Measurements from ENCODE around the gene NEK7.
"Not testable (repeated sequence)": the region's sequence is repeated elsewhere in the genome, so short reads cannot be mapped to it uniquely, and the experiment has no call there.

Gene NEK7

DNA sequence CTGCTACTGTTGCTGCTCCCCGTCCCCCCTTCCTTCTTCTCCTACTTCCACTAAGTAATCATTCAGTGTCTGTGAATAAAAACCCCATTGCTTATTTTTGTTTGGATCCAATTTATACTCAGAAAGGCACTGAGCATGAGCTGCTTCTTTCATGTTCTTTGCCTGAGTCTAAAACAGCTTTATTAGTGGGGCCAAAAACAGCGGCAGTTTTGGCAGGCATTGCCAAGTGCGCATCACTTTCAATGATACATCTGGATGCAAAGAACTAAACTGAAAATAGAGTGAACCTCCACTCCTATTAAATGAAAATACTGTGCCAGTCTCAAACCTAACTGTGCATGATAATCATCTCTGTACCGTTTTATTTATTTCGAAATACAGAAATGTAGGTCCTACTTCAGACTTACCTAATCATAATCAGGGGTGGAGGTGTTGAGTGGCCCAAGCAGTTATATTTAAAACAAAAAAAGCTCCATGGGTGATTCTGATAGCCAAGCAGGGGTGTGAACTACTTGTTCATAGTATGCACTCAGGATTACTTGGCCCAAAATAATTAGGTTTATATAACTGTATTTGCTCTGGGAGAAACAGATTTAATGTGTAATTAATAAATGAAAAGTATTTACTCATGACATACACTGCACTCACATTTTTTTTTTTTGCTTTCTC is 48.4 kb downstream of the NEK7 start:
- no peak for ATAC-seq
- DNase-seq = no peak

DNA sequence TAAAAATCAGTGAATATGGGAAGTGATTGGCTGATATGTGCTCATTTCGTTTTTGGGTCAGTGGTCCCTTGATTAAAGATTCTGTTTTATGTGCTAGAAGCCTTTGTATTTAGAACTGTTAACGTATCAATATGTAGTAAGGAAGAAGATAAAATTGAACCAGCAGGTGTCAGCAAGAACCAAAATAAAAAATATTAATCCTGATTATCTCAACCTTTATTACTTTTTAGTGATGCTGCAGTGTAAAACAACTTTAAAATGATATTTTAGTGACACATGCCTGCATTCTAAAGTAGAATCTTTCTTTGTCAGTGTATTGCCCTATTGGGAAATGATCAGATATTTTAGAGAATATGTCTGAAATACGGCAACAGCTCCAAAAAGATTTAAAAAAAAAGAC is 49.5 kb downstream of the NEK7 start:
- ATAC-seq (no peak), DNase-seq (no peak)

DNA sequence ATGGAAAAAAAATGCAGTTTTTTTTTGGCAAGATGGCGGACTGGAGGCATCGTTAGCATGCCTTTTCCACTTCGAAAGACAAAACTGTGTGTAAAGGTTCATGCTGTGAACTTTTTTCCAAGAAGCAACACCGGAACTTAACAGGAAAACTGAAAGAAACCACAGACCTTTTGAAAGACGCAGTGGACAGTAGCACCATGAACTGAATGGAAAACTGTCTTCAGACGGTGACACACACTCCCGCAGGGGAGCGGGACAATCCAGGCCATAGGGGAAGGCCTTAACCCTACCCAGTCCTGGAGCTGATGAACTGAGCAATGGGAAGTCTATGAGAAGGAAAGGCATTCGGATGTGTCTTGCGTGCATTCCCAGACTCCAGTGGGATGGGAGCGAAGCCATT is 54.9 kb downstream of the NEK7 start:
- ATAC-seq (no peak), DNase-seq (no peak)

DNA sequence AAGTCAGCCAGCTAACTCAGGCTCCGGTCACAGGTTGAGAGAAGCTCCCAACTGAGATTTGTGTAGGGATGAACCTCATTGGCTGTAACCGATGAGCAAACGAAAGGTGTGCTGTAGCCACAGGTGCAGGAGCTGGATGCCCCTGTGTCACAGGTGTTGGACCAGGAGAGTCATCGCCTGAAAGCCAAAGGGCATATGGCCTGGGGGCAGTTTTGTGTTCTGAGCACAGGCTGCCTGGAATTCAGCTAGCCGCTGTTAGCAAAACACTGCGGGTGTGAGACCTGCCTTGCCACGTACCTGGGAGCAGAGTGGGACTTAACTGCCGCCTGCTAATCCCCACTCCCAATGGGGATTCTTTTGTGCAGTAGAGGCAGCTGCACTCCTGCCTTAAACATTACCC is 55.3 kb downstream of the NEK7 start:
- DNase-seq (no peak), ATAC-seq (no peak)

DNA sequence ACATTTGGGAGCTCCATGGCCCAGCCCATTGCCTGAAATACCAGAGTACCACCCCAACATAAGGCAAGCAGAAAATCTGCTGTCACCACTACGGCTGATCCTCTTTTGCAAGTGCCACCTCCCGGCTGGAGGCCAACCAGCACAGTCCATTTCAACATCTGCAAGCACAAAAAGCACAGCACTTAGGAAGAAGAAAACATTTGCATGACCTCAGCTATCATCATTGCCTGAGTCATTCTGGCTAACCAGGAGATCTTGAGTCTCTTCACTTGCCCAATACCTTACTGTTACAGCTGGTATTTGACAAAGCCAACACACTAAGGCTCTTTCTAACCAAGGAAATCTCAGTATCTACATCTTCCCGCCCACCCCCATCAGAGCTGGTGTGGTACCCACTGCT is 55.9 kb downstream of the NEK7 start:
- ATAC-seq = peak; percentile 52
- no peak for DNase-seq

DNA sequence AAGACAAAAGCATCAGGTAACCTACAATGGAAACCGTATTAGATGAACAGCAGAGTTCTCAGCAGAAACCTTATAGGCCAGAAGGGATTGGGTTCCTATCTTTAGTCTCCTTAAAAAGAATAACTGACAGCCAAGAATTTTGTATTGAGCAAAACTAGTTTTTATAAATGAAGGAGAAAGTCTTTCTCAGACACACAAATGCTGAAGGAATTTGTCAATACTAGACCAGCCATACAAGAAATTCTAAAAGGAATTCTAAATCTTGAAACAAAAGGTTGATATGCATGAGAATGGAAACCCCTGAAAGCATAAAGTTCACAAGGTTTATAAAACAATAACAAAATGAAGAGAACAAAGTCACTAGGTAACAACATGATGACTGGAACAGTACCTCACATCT is 58.1 kb downstream of the NEK7 start:
- DNase-seq = no peak
- no peak for ATAC-seq

DNA sequence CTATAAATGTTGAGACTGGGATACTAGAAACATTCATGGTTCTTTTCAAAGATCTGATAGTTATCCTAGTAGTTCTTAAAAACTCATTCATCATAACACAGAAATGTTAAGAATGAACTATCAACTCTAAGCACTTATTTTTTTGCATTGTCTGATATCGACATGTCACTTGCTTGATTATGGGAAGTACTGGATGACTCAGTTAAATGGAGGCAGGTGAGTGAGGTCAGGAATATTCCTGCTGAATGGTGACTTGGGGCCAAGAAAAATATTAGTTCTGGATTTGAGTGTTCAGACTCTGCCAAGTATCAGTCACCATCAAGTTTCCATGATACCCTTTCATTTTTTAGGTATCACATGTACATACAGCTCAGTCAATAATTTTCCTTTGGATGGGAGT is 63.6 kb downstream of the NEK7 start:
- no peak for ATAC-seq

DNA sequence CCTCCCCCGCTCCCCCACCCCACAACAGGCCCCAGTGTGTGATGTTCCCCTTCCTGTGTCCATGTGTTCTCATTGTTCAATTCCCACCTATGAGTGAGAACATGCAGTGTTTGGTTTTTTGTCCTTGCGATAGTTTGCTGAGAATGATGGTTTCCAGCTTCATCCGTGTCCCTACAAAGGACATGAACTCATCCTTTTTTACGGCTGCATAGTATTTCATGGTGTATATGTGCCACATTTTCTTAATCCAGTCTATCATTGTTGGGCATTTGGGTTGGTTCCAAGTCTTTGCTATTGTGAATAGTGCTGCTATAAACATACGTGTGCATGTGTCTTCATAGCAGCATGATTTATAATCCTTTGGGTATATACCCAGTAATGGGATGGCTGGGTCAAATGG is 70.2 kb downstream of the NEK7 start:
- not testable (repeated sequence) for DNase-seq, ATAC-seq

More for the DNA sequence above, 63.6 kb downstream of the NEK7 start:
- DNase-seq = no peak

DNA sequence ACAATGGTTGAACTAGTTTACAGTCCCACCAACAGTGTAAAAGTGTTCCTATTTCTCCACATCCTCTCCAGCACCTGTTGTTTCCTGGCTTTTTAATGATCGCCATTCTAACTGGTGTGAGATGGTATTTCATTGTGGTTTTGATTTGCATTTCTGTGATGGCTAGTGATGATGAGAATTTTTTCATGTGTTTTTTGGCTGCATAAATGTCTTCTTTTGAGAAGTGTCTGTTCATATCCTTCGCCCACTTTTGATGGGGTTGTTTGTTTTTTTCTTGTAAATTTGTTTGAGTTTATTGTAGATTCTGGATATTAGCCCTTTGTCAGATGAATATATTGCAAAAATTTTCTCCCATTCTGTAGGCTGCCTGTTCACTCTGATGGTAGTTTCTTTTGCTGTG is 70.7 kb downstream of the NEK7 start:
- not testable (repeated sequence) for DNase-seq, ATAC-seq

DNA sequence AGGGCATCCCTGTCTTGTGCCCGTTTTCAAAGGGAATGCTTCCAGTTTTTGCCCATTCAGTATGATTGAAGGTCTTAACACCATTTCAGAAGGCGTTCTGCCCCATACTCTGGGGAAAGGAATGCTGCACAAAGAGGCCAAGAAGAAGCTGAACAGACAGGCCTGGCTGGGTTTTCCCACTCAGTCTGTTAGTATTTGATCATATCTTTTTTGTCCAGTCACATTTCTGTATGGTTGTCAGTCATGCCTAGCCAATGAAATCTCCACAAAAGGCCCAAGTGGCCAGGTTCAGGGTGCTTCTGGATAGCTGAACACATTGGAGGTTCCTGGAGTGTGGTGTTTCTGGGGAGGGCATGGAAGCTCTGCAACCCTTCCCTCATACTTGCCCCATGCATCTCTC is 72.1 kb downstream of the NEK7 start:
- no peak for ATAC-seq

DNA sequence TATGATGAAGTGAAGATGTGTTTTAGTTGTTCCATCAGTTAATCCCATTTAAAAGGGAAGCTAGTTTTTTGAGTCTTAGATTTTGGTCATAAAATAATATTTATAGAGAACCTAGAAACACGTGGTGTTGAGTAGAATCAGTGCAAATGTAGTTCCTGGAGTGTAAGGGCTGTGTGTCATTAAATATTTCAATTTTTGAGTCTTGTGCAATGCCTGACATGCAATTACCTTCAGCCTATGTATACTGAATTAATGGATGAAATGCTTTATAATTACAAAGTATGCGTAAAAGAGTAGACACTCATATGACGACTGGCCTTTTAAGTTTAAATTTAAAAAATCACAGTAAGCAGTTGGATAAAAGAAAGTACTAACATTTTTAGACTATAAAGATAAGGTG is 75.0 kb downstream of the NEK7 start:
- no peak for ATAC-seq
- DNase-seq = no peak

More for the DNA sequence above, 72.1 kb downstream of the NEK7 start:
- DNase-seq = no peak

DNA sequence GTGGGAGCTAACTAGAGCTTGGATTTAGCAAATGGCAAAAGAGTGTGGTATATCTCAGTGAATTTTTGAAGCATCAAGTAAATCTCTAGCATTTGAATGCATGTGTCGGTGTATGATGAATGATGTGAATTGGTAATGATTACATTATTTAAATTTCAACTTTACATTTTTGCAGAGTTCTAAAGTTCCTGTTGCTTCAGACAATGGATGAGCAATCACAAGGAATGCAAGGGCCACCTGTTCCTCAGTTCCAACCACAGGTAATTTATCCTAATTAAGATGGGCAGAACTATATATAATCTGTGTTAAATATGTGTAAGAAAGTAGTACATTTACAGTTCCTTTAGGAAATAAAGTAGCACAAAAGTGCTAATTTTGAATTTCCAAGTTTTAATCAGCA is 75.6 kb downstream of the NEK7 start:
- ATAC-seq (no peak), DNase-seq (no peak)

DNA sequence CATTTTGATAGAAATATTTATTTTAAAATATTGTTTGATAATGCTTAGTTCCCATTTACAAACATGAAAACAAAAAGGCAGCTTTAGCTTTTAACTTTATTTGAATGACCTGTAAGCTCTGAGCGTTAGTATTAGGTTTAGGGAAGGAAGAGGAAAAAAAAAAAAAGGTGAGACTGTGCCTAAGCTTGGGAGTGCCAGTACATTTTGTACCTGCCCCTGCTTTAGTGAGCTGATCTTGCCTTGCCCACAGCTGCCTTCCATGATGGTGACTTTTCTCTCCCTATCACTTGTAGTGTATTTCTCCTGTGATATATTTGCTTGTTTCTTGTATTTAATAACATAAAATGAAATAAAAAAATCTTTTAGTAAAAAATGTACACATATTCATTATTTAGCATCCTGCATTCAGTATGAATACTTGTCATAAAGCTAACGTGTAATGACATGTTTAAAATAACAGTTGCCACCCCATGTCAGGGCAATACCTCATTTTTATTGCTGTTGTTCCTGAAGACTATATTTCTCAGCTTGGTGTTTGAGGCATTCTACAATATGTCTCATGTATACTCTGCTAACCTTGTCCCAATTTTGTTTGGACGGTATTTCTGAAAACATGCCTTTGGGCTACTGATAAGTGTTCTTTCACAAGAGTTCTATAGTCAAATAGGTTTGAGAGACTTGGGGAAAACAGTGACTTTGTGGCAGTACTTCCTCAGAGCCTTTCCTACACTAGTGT is 76.3 kb downstream of the NEK7 start:
- no peak for DNase-seq
- ATAC-seq = no peak

DNA sequence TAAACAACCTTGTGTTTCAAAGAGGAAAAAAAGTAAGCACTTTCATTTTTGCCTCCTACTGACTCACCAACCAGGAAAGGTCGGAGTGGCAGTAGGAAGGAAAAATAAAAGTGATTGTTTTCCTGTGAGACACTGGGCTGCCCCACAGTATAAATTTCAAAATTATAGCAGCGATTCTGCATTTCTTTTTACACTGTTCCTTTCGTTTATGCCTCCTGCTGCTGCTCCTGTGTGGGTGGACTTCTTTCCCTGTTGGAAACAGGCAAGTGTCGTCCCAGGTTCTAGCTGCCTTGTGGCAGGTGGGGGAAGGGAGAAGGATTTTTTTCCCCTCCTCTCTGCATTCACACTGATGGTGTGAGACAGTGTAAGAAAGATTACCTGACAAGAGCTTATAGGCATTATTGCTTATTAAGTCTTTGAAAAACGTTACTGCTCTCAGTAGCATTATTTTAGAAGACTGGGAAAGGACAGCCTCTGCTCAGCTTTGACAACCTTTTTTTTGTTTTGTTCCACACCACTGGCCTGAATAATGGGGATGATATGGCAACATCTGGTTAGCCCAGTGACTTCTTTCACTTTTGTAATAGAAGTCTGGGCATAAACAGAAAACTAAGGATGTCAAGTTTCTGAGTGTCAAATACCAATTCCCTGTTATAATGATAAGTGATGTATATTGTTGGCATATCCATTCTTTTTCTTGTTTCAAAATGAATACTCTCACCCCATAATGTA is 77.9 kb downstream of the NEK7 start:
- ATAC-seq (peak; percentile 81), DNase-seq (no peak)

DNA sequence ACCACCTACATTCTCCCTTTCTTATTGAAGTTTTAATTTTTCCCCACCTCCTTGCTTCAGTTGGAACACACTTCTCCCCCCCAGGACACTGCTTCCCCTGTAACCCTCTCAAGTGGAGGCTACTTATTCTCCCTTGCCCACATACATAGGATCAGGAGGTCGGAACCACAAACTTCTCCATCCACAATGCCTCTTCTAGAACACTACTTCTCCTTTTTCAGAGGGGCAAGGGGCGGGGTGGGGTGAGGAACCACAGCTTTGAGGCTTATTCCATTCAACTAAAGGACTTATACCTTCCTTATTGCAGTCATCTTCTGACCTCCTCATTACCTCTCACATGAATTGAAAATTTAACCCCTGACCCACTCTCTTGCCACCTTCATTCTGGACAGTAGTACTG is 81.3 kb downstream of the NEK7 start:
- ATAC-seq (no peak), DNase-seq (no peak)

DNA sequence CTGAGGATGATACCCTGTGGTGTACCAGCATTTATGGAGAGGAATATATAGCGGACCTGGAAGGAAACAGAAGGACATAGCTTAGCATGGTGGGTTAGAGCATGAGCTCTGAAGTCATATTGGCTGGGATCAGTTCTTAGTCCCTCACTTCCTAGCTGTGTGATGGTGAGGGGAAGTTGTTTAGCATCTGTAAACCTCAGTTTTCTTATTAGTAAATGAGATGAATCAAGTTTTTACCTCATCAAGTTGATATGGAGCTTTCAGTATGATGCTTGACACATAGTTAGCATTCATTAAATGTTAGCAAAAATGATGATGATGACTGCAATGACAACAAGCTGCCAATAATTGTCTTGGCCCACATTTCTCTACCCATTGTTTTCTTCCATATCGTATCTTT is 84.8 kb downstream of the NEK7 start:
- ATAC-seq (peak; percentile 57), DNase-seq (no peak)

DNA sequence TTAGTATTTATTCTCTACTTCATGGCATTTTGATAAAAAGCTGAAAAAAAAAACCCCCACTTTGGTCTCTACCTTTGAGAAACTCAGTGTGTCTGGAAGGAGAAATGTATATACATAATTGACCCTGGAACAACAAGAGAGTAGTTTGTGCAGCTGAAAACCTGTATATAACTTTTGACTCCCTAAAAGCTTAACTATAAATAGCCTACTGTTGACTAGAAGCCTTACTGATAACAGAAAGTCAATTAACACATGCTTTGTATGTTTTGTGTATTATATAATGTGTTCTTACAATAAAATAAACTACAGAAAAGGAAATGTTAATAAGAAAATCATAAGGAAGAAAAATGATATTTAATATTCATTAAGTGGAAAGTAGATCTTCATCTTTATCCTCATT is 88.0 kb downstream of the NEK7 start:
- ATAC-seq (no peak), DNase-seq (no peak)

DNA sequence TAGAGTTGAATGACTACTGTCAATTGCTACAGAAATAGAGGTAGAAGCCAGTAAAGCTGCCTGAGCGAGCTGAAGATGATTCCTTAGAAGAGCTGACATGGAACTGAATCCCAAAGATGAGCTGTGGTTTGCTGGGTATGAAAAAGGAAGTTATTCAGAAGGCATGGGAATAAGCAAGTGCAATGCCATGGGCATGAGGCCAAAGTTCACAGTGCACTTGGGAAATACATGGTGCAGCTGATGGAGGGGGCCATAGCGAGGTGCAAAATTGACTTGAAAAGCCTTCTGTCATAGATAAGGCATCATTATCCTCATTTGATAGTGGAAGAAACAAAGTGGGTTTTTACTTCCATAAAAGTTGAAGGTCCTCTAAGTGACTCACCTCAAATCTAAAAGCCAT is 88.6 kb downstream of the NEK7 start:
- ATAC-seq = no peak
- DNase-seq = no peak

DNA sequence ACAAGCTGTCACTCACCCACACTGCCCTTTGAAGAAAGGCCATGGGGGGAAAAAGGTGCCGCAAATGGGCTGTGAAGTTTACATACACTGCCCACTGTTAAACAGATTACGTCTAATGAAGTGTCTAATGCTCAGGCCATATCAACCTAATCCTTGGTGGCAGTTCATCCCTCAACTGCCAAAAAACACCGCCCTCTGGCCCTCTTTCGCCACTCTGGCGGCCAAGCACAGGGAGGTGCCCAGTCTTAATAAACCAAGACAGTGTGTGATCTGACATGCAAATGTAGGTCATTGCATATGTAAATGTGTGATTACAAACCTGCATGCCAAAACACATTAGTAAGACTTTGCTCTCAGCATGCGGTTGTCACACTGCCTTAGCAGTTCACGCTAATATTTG is 89.5 kb downstream of the NEK7 start:
- DNase-seq (no peak), ATAC-seq (peak; percentile 28)

DNA sequence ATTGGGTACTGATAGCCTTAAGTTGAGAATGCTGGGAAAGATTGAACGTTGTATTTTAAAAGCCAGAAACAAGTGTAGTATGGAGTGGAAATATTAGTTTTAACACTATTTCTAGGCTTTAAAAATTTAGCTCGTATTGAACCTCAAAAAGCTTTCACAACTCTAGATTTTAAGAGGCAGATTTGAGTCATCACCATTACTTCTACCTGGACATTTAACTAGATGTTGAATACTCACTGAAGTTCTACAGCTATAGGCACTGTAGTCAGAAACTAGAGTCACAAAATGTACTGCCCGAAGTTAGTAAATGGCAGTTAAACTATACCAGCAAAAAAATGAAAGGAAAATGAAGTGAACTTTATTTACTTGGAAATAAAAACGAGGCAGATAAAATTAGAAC is 96.5 kb downstream of the NEK7 start:
- ATAC-seq (peak; percentile 67), DNase-seq (no peak)

DNA sequence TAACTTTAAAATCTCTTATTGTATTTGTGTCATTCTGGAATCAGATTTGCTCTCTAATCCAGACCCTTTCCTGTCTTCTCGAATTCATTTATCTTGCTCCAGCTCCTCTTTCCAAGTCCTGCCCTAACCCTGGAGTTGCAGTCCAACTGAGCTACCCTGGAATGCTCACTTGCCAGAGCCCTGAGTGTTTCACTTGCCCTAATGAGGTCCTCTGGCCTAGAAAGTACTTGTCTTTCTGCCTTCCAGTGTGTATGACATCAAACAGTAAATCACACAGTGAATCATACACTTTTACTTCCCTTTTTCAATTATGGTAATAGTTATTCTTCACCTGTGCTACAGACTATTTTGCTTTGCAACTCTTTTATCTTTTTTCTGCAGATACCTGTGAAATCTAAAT is 96.9 kb downstream of the NEK7 start:
- ATAC-seq = peak; percentile 85
- no peak for DNase-seq

DNA sequence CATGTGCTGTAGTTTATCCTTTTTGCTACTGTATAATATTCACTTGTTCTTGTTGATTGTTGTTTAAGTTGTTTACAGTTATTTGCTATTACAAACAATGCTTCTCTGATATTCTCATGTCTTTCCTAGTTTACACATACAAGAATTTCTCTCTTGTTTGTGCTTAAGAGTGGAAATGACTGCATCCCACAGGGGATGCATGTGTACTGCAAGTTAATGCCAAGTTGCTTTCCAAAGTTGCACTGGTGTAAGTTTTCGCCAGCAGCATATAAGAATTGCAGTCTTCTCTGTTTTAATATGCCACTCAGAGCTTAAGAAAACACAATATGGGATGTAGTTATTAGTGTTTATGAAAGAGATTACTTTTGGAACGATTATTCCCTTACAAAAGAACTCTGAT is 97.7 kb downstream of the NEK7 start:
- ATAC-seq = no peak
- no peak for DNase-seq

DNA sequence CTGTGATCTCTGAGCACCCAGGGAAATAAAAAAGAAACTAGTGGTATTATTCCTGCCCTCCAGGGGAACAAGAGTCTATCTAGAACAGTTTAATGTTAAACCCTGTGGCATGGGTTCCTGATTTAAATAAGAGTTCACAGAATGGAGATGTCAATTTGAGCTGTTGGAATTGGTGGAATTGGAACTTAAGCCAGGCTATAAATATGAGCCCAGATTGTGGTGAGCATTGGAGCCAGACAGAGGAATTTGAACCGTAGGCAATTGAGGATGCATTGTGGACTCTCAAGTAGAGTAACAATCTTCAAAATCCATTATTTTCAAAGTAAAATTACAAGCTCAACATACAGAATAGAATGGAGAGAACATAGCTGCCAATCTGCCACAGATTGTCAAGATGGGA is 98.2 kb downstream of the NEK7 start:
- no peak for DNase-seq

More for the DNA sequence above, 98.2 kb downstream of the NEK7 start:
- no peak for ATAC-seq
